GM21529 (cell line): ENCODE results near the gene UCKL1.
"Not testable (repeated sequence)": the region's sequence is repeated elsewhere in the genome, so short reads cannot be mapped to it uniquely, and the experiment has no call there.

ENCODE experiments used
- ATAC-seq: cut with Tn5 transposase; IDR thresholded peaks from one replicate; pipeline ENCODE4 v1.9.1; 2021; ENCODE audit not compliant: unreplicated experiment

UCKL1 gene

GRCh38 chr20:63972312-63973159, 16.3 kb upstream of the UCKL1 start:
- no peak for ATAC-seq

GRCh38 chr20:63971960-63972311, 15.7 kb upstream of the UCKL1 start:
- not testable (repeated sequence) for ATAC-seq

GRCh38 chr20:63970714-63971431, 14.7 kb upstream of the UCKL1 start:
- no peak for ATAC-seq

GRCh38 chr20:63969838-63970713, 13.9 kb upstream of the UCKL1 start, which contains the start of gene ZNF512B:
Gene ZNF512B (minus strand): TSS chr20:63969930. CDS start chr20:63967950, 1,980 bp downstream.
- ATAC-seq = no peak

- no peak for ATAC-seq
These were observed 12.9 kb upstream of the UCKL1 start for GRCh38 chr20:63968928-63969760.

GRCh38 chr20:63968136-63968927, 12.1 kb upstream of the UCKL1 start:
- ATAC-seq = no peak

GRCh38 chr20:63967330-63968135, 11.3 kb upstream of the UCKL1 start:
- no peak for ATAC-seq

- ATAC-seq = no peak
These were observed 10.7 kb upstream of the UCKL1 start for GRCh38 chr20:63966944-63967322.

GRCh38 chr20:63966172-63966943, 10.1 kb upstream of the UCKL1 start:
- no peak for ATAC-seq

GRCh38 chr20:63964412-63964811, 8.2 kb upstream of the UCKL1 start:
- ATAC-seq = no peak

- ATAC-seq = no peak
These were observed 7.6 kb upstream of the UCKL1 start for GRCh38 chr20:63963784-63964301.

GRCh38 chr20:63963348-63963741, 7.1 kb upstream of the UCKL1 start:
- ATAC-seq = no peak

- ATAC-seq = no peak
These were observed 6.5 kb upstream of the UCKL1 start for GRCh38 chr20:63962426-63963347.

GRCh38 chr20:63961664-63962425, 5.6 kb upstream of the UCKL1 start:
- no peak for ATAC-seq

GRCh38 chr20:63960654-63961621, 4.7 kb upstream of the UCKL1 start:
- not testable (repeated sequence) for ATAC-seq
